ENCODE data around the gene CHST5.
"Not testable (repeated sequence)": the region's sequence is repeated elsewhere in the genome, so short reads cannot be mapped to it uniquely, and the experiment has no call there.

CHST5 gene

GRCh38 chr16:75550211-75550662 is 14.3 kb upstream of the CHST5 start:
- DNase-seq (ENCODE audit: low spot score): no peak

GRCh38 chr16:75548456-75548855 is 12.5 kb upstream of the CHST5 start:
- not testable (repeated sequence) for DNase-seq (ENCODE audit: low spot score)

DNA sequence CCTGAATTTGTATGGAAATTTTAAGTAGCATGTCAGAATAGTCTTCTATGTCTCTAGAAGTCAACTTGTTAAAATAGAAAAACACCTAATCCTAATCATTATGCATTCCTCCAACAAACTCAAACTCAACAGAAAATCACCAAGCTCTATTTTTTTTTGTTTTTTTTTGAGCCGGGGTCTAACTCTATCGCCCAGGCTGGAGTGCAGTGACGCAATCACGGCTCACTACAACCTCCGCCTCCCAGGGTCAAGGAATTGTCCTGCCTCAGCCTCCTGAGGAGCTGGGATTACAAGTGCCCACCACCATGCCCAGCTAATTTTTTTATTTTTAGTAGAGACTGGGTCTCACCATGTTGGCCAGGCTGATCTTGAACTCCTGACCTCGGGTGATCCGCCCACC is 10.4 kb upstream of the CHST5 start:
- DNase-seq (ENCODE audit: low spot score): no peak

GRCh38 chr16:75545879-75546278 is 10.0 kb upstream of the CHST5 start:
- DNase-seq (ENCODE audit: low spot score): not testable (repeated sequence)

DNA sequence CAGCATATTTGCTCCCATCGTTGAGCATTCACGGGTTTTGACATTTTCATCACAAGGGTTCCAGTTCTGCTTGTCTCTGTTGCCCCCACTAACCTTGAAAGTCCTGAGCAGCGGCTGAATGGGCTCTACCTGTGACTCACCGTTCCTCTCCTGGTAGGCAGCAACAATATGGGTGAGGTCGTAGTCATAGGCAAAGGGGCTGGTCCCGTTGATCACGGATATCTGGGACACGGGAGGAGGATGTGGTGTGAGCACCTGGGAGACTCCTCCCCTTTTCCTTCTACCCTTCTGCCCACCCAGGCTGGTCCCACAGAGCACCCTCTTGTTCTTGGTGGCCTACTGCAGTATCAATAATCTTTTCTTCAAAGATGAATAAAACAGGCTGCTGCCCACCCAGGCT is 6.6 kb upstream of the CHST5 start:
- not testable (repeated sequence) for DNase-seq (ENCODE audit: low spot score)

GRCh38 chr16:75541236-75541635 is 5.3 kb upstream of the CHST5 start:
- DNase-seq (ENCODE audit: low spot score): no peak

- not testable (repeated sequence) for DNase-seq (ENCODE audit: low spot score)
These were observed 3.1 kb upstream of the CHST5 start for GRCh38 chr16:75538882-75539565.

DNA sequence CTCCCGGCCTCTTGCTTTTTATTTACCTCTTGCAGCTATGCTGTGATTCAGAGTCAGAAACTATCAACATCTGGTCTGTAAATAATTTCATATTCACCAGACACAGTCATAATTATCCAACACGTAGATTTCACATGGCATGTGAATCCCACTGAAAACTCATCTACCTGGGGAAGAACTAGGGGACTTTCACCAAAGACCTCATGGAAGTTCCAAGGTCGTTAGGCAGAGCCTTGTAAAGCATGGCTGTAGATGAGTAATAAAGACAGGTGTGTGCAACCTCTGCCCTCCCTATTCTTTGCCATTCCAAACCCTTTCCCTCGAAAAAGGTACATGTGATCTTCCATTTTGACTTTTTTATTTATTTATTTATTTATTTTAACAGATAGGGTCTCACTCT is 1.9 kb upstream of the CHST5 start:
- DNase-seq (ENCODE audit: low spot score): no peak

DNA sequence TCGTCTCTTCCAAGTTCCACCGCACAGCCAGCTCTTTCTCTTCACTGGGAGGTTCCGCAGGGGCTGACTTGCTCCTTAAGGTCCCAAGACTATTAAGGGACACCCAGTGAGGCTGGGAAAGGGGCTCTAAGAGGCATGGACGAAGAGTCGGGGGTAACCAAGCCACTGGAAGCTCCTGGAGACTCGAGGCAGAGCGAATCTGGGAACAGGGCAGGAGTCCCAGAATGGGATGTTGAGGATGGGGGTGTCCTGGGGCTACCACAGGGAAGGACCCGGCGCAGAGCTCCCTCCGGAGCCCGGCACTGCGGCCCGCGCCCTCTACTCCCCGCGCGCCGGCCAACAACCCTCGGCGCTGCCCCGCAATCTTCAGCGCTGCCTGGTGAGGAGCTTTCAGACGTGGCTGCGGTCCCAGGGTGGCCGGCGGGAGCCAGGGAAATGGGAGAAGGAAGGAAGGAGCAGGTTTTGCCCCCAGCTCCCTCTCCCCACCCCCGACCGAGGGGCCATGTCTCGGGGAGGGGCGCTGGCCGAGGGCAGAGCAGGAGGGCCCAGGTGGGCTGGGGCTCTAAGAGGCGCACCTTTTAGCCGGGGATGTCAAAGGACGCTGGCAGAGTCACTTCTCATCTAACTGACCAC is 581 bp downstream of the CHST5 start:
- no peak for DNase-seq (ENCODE audit: low spot score)

DNA sequence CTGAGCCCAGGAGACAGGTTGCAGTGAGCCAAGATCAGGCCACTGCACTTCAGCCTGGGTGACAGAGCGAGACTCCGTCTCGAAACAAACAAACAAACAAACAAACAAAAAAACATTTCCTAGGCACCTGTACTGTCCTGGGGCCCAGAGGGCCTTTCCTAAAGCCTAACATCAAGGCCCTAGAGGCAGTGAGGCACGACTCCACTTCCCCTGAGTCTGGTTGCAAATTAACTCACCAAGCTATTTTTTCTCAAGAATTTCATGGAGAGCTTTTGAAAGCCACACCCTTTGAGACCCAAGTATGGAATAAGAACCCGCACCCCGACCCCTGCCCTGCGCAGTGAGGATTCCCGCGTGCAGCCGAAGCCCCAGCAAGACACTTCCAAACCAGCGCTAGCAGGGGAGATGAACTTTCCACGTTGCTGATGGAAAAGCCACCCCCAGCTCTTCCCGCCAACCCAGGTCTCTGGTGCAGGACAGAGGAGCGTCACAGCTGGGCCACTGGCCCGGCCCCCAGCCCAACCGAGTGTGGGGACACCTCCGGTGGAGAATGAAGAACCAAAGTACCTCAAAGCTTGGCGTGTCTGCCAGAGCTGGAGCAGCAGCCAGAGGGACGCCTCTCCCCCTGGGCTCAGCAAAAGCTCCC is 1.2 kb downstream of the CHST5 start:
- DNase-seq (ENCODE audit: low spot score): no peak

- DNase-seq (ENCODE audit: low spot score): no peak
These were observed 3.1 kb downstream of the CHST5 start for GRCh38 chr16:75532791-75533190.

DNA sequence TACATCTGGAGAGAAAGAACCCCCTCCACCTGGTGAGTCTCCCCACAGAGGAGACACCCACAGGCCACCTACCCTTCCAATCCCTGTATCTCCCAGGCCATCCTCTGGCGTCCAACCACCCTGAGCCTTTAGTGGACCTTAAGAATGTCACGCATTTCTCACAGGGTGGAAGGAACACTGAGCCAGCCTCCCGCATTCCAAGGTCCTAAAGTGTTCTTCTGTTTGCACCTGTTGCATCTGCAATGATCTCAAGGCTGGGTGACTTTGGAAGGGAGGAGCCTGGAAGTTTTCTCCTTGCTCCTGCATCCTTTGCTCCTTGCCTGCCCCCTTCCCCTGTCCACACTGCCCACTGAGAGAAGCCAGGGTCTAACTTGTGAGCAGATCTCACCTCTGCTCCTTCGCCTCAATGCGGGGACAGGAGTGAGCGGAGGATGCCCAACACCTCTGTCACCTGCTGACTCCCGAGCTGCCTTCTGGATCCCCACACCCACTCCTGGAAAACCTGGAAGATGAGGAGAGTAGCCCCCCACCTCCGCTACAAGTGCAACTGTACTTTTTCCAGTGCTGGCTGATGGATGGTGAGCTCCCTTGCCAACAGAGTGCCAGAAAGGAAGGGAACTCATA is 3.7 kb downstream of the CHST5 start:
- DNase-seq (ENCODE audit: low spot score): no peak

GRCh38 chr16:75529959-75530358 is 5.9 kb downstream of the CHST5 start:
- no peak for DNase-seq (ENCODE audit: low spot score)

DNA sequence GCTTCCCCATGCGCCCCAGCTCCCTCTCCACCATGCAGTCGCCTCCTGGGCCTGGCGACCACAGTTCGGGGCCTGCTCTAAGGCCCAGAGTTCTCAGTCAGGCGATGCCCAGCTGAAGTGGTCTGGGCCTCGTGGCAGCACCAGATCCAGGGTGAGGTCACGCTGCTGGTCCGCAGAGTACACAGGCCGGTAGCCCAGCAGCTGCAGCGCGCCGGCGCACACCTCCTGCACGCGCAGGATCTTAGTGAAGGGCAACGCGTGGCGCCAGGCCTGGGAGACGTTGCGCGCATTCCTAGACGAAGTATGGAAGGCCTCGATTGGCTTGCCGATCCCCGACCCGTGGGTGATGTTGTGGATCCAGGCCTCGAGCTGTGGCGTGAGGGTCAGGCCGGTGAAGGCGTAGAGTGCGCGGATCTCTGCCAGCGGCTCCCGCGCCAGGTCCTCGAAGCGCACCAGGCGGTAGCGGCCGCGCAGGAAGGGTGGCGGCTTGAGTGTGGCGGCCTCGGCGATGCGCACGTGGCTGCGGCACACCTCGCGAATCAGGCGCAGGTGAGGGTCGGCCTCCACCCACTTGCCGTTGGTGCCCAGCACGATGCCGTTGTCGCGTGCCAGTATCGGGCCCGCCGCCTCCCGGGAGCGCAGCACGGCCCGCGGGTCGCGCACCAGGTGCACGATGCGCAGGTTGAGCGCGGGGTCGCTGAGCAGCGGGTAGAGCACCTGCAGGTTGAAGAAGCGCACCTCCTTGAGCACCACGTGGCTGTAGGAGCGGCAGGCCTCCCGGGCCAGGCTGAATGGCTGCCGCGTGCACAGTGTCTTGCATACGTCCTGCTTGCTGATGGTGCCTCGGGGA is 6.6 kb downstream of the CHST5 start:
- DNase-seq (ENCODE audit: low spot score): no peak

GRCh38 chr16:75527825-75528299 is 8.0 kb downstream of the CHST5 start:
- peak; percentile 23 for DNase-seq (ENCODE audit: low spot score)

- no peak for DNase-seq (ENCODE audit: low spot score)
These were observed 9.7 kb downstream of the CHST5 start for GRCh38 chr16:75526032-75526790.

GRCh38 chr16:75519175-75519574 is 16.7 kb downstream of the CHST5 start:
- no peak for DNase-seq (ENCODE audit: low spot score)

- DNase-seq (ENCODE audit: low spot score): not testable (repeated sequence)
These were observed 19.5 kb downstream of the CHST5 start for GRCh38 chr16:75516189-75516966.

DNA sequence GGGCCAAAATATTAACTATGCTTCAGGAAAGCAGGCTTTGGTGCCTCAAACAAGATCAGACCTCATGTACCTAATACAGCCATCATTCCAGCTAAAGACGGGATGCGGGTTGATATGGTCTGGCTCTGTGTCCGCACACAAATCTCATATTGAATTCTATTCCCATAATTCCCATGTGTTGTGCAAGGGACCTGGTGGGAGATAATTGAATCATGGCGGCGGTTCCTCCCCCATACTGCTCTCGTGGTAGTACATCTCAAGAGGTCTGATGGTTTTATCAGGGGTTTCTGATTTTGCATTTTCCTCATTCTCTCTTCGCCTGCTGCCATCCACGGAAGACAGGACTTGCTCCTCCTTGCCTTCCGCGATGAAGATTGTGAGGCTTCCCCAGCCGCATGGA is 21.6 kb downstream of the CHST5 start:
- no peak for DNase-seq (ENCODE audit: low spot score)

GRCh38 chr16:75506574-75506973 is 29.3 kb downstream of the CHST5 start:
- DNase-seq (ENCODE audit: low spot score): peak; percentile 23

Measured in LoVo (cell line).